NCI-H2029 treated with DMSO at 0.1 percent for 48 hours (cell line): Measurements from ENCODE around the gene MTUS2.

Experiments used
- DNase-seq: peaks from one replicate; lab custom pipeline; 2025; lab: John Stamatoyannopoulos, UW

MTUS2 gene

GRCh38 chr13:29402166-29402636, 582.1 kb downstream of the MTUS2 start:
- DNase-seq, result peak; percentile 7

DNA sequence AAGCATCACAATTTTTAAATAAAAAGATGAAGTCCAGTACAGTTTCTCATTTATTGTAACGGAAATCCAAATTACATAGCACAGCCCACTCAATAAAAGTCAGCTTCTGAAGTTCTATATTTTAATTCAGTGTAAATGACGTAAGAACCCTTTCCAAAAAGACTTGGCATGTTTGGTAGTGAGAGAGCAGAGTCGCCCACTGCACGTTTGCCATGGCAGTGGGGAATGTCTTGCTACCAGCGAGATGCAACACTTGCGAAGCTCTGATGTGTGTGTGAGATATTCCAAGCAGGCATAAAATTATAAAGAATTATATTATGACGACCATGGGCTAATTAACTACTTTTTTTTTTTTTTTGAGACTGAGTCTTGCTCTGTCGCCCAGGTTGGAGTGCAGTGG, 585.3 kb downstream of the MTUS2 start:
- no peak for DNase-seq

DNA sequence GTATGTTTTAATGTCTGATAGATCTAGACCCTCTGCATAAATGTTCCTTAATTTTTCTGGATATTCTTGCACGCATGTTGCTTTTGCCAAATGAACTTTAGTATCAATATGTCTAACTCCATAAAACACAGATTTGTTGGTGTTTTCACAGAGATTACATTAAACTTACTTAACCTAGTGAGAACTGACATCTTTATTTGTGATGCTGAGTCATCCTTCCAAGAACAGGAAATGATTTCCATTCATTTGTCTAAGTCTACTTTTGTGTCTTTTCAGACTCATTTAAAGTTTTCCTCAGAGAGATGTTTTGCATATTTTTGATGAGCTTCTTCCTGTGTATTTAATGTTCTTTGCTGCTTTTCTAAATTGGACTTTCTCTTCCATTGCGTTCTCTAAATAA, 591.3 kb downstream of the MTUS2 start:
- DNase-seq, result no peak

GRCh38 chr13:29418026-29418425, 597.9 kb downstream of the MTUS2 start:
- DNase-seq, result no peak

GRCh38 chr13:29421118-29421517, 601.0 kb downstream of the MTUS2 start:
- DNase-seq, result no peak

DNA sequence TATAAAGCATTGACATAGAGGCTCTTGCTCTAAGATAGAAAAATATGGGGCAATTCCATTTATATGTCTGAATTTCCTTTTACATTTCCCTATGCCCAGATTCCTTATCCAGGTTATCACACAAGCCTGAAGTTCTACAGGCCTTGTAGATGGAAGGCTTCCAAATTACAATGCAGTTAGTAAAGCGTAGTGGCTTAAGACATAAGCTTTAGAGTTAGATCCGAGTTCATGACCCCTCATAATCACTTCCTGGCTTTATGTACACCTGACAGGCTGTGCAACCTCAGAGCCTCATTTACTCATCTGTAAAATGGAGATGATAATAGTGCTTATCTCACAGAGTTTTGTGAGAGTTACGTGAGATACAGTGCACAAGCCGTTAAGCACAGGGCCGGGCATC, 601.9 kb downstream of the MTUS2 start:
- DNase-seq, result no peak

DNA sequence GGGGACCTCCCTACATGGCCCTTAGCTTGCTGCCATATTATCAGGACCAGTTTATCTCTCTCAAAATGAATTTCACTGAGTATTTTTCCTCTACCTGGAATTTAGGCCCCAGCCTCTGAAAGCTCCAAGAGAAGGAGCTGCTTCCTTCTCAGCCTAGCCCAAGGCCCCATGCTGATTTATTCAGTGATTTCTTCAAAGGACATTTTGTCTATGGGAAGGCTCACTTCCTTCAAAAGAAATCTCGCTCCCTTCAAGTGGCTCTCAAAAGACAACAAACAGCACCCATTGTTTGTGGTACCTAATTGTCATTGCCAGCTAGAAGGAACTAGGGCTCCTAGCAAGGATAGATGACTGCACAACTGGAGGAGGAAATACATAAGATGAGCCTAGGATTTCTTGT, 602.9 kb downstream of the MTUS2 start:
- DNase-seq, result no peak

- no peak for DNase-seq
Observed at GRCh38 chr13:29427937-29428309, 607.8 kb downstream of the MTUS2 start.

DNA sequence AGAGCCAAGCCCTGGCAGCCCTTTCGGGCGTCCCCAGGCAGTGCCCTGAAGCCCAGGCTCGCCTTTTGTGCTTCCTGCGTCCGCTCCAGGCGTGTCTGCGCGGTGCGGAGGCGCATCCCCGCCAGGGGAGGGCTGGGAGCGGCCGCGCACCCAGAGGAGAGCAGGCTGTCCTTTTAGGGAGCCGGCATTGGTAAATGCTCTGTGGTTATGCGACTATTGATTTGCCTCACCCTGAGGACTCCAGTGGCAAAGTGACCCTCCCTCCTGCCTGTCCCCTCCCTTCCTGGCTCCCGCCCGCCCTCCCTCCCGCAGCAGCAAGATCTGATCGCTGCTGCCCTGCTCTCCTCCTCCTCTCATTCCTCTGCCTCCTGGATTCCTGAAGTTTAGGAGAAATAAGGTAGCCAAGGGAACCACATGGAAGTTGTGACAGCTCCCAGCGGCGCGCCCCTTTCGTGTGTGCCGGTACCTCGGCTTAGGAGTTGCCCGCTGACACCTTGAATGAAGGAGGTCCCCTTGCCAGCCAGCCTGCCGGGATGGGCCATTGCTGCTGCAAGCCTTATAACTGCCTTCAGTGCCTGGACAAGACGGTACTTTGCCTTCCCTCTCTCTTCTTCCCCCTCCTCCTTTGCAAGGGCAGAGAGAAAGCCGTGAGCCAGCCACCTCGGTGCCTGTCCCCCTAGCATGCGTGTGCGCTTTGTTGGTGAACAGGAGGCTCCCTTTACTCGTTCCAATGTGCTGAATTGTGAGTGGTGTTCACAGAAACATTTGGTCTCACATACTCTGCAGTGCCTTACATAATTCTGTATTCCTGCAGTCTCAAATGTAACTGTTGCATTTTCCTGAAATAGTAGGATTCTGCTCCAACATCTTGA, 608.4 kb downstream of the MTUS2 start:
- DNase-seq, result no peak

DNA sequence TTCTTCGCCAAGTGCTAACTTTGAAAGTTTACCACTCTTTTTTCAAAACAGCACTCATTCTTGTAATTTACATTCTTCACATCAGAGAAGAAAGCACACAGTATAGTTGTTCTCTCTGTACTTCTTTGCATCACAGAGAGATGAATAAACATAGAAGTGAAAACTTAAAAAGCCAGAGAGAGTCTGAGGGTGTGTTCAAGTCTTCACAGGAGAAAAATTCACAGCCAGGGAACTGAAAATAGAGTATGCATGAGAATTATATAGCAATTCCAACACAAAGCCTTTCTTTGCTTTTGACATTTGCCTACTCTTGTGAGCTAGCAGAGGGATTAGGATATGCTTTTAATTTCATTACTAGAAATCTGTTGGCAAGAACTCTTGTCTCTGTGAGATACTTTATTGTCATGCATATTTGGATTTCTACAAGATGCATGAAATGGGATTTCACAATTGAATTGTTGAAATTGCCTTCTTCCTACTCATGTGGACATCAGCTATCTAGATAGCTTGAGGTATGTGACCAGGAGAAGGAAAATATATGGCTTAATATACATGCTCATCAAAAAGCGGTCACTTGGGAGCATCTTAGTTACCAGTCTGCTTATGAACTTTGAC, 609.3 kb downstream of the MTUS2 start:
- no peak for DNase-seq

DNA sequence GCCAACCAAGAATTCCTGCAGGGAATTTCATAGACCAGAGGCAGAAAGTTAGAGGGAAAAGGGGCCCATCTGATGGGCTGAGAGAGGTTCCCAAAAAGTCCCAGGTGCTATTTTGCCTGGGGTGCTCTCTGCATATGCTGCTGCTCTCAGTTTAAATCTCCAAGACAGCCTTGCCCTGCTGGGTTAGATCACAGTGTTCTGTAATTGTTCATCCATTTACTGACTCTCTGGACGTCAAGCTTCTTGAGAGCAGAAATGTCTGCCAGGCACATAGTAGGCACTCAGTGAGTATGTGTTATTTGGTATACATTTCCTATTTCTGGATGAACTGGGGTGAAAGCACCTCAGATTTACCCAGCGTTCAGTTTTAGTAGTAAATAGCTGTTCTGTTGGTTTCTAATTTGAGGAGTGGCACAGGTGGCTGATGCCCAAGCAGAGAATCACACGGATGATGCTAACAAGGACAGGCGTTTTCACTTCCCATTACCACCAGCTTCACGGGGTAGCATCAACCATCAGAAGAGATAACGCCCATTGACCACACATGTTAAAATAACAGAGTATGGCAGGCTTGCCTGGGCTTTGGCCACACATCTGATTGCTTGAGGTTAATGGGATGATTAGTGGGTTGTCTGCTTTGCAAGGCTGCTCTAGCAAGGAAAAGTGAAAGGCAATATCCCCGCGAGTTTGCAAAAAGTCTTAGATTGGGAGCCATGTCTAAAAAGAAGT, 614.2 kb downstream of the MTUS2 start:
- no peak for DNase-seq

DNA sequence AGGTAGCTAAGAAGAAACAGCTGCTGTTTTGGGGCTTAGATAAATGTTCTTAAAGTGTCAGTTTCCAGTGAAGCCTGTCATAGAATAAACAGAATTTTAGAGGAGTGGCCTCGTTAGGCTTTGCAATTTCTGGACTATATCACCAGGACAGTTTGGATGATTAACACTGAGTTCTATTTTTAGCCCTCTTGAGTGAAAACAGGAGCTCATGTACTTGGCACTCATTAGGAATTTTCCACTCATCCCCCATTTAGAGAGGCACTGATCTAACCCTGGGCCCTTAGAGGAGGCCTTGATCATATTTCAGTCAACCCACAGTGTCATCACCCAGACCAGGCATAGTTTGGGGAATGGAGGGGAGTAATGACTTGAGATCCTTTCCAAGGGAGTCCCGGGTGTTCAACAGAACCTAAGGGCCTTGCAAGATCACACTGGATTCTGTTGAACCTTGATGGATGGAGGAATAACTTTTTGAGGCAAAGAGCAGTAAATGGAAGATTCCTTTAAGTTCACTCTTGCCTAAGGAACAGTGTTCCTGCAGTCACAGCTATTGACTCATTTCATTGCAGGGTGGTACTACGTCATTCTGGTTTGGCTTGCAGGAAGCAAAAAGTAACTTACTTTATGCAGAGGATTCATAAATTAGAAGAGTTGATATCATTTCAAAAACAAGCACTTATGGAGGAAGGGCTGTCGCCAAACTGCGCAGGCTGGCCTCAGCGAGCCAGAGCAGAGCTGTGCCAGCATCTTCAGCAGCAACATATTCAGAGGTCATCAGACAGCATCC, 615.2 kb downstream of the MTUS2 start:
- DNase-seq, result peak; percentile 64

DNA sequence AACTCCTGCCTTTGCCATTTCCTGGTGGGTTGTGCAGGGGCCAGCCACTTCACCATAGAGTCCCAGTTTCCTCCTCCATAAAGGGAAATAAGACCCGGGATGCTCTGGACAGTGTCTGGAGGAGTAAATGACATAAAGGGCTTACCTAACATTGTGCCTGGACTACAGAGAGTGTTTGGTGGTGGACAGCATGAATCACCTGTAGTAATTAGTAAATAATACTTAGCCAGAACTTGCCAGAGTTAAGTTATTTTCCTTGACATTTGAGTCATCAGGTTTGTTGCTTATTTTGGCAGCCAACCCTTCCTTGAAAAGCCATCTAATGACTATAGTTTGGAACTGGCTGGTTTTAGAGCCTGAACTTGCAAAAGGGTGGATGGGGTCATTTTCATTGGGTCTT, 616.2 kb downstream of the MTUS2 start:
- no peak for DNase-seq

- no peak for DNase-seq
Observed at GRCh38 chr13:29436721-29437280, 616.7 kb downstream of the MTUS2 start.

- DNase-seq, result no peak
Observed at GRCh38 chr13:29438769-29439168, 618.6 kb downstream of the MTUS2 start.

GRCh38 chr13:29439601-29440388, 619.7 kb downstream of the MTUS2 start:
- no peak for DNase-seq

DNA sequence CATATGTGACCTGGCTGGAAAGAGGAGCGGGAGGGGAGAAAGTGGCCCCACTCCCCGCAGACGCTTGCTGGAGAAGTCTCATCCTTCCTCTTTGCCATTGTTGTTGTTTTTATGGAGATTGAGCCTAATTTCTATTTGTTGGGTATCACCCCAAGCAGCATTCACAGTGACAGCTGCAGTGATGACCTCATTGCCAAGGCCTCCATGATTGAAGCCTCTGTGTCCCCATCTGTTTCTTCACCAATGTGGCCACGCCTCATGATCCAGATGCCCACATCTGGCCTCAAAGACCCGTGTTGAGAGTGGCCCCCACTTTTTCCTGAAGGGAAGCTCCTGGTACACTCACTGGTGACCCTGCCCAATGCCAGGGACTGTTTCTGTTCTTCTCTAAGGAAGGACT, 621.2 kb downstream of the MTUS2 start:
- no peak for DNase-seq

- DNase-seq, result no peak
Observed at GRCh38 chr13:29446016-29446415, 625.9 kb downstream of the MTUS2 start.

- DNase-seq, result no peak
Observed at GRCh38 chr13:29448174-29448573, 628.0 kb downstream of the MTUS2 start.

- no peak for DNase-seq
Observed at GRCh38 chr13:29449726-29450125, 629.6 kb downstream of the MTUS2 start.

GRCh38 chr13:29451976-29452375, 631.8 kb downstream of the MTUS2 start:
- no peak for DNase-seq
